Thyroid gland (tissue), 4 donors: ENCODE measurements around the gene WDR86. TPM values are rescaled to one million over a fixed set of nuclear protein-coding genes. Genes with fewer than 3 reads are reported as not detected.

Experiments
- DNase-seq, 2 donors: peaks; one replicate each; pipeline ENCODE4 v3.0.0-alpha.2; 2019
- H3K27ac ChIP-seq, 3 donors: fragments of 200-600 bp; sonication (generic); 1 replicate in 2 of 3; 2 replicates in 1 of 3; pipeline ENCODE4 v1.5.1; 2016 to 2019; ENCODE audit warnings: mild to moderate bottlenecking in 1 of 3, moderate library complexity in 1 of 3
- H3K27me3 ChIP-seq: fragments of 200-600 bp; sonication (generic); one replicate; pipeline ENCODE4 v1.5.1; 2019
- H3K36me3 ChIP-seq, 2 donors: fragments of 200-600 bp; sonication (generic); one replicate each; pipeline ENCODE4 v1.5.1; 2016 to 2019
- H3K4me1 ChIP-seq, 2 donors: fragments of 200-600 bp; sonication (generic); one replicate each; pipeline ENCODE4 v1.5.1; 2017 to 2019
- H3K4me3 ChIP-seq, 3 donors: fragments of 200-600 bp; sonication (generic); replicated peaks in 1 of 3; 1 replicate in 2 of 3; 2 replicates in 1 of 3; pipeline ENCODE4 v1.5.1; 2016; ENCODE audit warnings: mild to moderate bottlenecking in 1 of 3
- H3K9me3 ChIP-seq: fragments of 200-600 bp; sonication (generic); one replicate; pipeline ENCODE4 v1.5.1; 2017
- POLR2A ChIP-seq, 2 donors: fragments of 450-650 bp; IDR thresholded peaks; one replicate each; pipeline ENCODE4 v1.6.1; 2017; ENCODE audit warnings: antibody characterized with exemption in 2 of 2, mild to moderate bottlenecking in 2 of 2, moderate library complexity in 1 of 2
- WGBS, 2 donors: methylation state at CpG; one replicate each; pipeline ENCODE4 v1.1.5; 2017; 5-methylcytosine and 5-hydroxymethylcytosine counted together
- intact Hi-C: fragments of 100-400 bp; cut with DNase I; formaldehyde crosslinking; loops from one replicate; pipeline ENCODE4 v1.15.1; 2023
- total RNA-seq, 4 donors: library from RNA; depleted of rRNA; stranded (reverse); fragments of >200 nt; gene quantifications; one replicate each; pipeline ENCODE4 v1.2.3, GENCODE V29; 2016
- TF ChIP-seq, protein P1 (sequence below), 6 experiments: fragments of 200-600 bp in 3 of 6; fragments of 450-650 bp in 3 of 6; sonication (generic) in 3 of 6; IDR thresholded peaks; one replicate each; pipeline ENCODE4 v1.5.1; 2016 to 2019; ENCODE audit warnings: antibody characterized with exemption in 6 of 6, mild to moderate bottlenecking in 2 of 6, inconsistent platforms in 1 of 6, moderate library complexity in 1 of 6

The WDR86 gene
- total RNA-seq, 4 donors from 2014 or later: 99.5 to 203 (median 142) TPM

DNA sequence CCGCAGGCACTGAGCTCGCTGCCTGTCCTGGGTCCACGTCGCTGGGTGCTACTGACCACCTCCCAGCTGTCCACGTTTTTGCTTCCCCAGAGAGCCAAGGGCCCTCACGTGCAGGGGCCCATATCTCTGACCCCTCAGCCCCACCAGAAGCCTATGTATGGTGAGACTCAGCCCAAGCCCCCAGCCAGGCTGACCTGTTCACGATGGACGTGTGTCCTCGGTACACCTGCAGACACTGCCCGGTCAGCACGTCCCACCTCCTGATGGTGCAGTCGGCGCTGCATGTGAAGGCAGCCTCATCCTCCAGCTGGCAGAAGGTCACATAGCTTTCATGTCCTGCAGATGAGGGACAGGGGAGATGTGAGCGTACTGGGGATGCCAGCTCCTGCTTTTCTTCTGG lies 9.9 kb downstream of the WDR86 start:
- H3K4me1 ChIP-seq: peaks cover 20 to 23% of the 10 kb centered on the region in 2 donors
- no peaks in the 10 kb centered on the region for H3K36me3 ChIP-seq
- intact Hi-C loops: no loop called here
- no peaks in the 10 kb centered on the region for H3K9me3 ChIP-seq
- DNase-seq: no peak
- 88 to 95% methylated on average over 12 to 14 of the region's 14 CpGs for WGBS, 2 donors
- H3K27ac ChIP-seq: no peak overlapping the region
- H3K4me3 ChIP-seq: no peak overlapping the region
- TF ChIP-seq, protein P1, sequence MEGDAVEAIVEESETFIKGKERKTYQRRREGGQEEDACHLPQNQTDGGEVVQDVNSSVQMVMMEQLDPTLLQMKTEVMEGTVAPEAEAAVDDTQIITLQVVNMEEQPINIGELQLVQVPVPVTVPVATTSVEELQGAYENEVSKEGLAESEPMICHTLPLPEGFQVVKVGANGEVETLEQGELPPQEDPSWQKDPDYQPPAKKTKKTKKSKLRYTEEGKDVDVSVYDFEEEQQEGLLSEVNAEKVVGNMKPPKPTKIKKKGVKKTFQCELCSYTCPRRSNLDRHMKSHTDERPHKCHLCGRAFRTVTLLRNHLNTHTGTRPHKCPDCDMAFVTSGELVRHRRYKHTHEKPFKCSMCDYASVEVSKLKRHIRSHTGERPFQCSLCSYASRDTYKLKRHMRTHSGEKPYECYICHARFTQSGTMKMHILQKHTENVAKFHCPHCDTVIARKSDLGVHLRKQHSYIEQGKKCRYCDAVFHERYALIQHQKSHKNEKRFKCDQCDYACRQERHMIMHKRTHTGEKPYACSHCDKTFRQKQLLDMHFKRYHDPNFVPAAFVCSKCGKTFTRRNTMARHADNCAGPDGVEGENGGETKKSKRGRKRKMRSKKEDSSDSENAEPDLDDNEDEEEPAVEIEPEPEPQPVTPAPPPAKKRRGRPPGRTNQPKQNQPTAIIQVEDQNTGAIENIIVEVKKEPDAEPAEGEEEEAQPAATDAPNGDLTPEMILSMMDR (IDR thresholded peaks at IDR 0.05): no peak
- no peak for TF ChIP-seq POLR2A (IDR thresholded peaks at IDR 0.05)
- H3K27me3 ChIP-seq: no peaks in the 10 kb centered on the region

DNA sequence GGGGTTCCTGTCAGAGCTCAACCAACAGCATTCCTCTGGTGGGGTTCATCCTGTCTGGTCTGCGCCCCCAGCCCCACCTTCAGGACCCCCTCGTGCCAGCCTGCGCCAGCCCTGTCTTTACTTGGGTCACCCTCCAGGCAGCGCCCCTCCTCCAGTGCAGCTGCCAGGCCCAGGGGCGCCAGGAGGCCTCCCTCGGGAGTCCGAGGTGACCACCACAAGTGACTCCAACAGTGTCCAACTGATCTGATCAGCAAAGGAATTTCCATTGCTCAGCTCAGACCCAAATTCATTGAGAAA lies 10.6 kb downstream of the WDR86 start:
- intact Hi-C loops: no loop called here
- Histone ChIP-seq H3K9me3 (no peaks in the 10 kb centered on the region), H3K27ac (no peak overlapping the region)

DNA sequence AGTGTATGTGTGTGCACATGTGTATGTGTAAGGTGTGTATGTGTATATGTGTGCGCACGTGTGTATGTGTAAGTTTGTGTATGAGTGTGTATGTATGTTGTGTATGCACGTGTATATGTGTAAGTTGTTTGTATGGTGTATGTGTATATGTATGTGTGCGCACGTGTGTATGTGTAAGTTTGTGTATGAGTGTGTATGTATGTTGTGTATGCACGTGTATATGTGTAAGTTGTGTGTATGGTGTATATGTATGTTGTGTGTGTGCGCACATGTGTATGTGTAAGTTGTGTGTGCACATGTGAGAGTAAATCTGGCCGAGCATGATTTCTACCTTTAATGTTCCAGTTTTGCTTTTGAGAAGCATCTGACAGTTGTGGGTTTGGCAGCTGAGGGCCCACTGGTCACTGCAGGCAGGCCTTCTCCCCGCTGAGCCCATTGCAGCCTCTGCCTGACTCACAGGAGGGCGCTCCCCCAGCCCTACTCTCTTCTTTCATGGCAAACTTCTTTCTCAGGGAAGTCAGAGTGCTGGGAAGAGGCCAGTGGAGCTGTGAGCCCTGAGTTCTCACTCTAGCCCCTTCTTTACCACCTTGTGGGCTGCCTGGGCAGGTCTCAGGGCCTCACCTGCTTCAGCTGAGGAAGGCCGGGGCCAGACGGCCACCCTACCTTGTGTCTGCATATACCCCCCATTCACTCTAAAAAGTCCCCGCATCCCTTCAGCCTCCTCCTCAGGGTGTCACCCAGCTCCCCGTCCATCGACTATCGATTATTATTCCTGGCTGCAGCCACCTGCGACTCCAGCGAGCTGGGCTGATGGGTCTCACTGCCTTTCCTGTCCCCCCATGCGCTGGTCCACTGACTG lies 11.2 kb downstream of the WDR86 start:
- no peak overlapping the region for H3K27ac ChIP-seq
- peaks cover 8 to 11% of the 10 kb centered on the region in 2 donors for H3K4me1 ChIP-seq
- H3K36me3 ChIP-seq: peaks cover 0 to 4% of the 10 kb centered on the region in 2 donors
- no peak overlapping the region for H3K4me3 ChIP-seq
- H3K27me3 ChIP-seq: no peaks in the 10 kb centered on the region
- TF ChIP-seq, protein P1 (IDR thresholded peaks at IDR 0.05): no peak
- no peak for TF ChIP-seq POLR2A (IDR thresholded peaks at IDR 0.05)
- 88 to 95% methylated on average over 19 of the region's 19 CpGs for WGBS, 2 donors
- H3K9me3 ChIP-seq: no peaks in the 10 kb centered on the region
- no peak for DNase-seq
- intact Hi-C loops: no loop called here

More for the DNA sequence above, 10.6 kb downstream of the WDR86 start:
- Histone ChIP-seq H3K27me3 (no peaks in the 10 kb centered on the region), H3K4me1 (peaks cover 13 to 17% of the 10 kb centered on the region in 2 donors), H3K36me3 (peaks cover 0 to 4% of the 10 kb centered on the region in 2 donors), H3K4me3 (no peak overlapping the region)
- 86 to 89% methylated on average over 3 to 5 of the region's 7 CpGs for WGBS, 2 donors
- no peak for TF ChIP-seq POLR2A (IDR thresholded peaks at IDR 0.05)
- TF ChIP-seq, protein P1 (IDR thresholded peaks at IDR 0.05): no peak
- no peak for DNase-seq

DNA sequence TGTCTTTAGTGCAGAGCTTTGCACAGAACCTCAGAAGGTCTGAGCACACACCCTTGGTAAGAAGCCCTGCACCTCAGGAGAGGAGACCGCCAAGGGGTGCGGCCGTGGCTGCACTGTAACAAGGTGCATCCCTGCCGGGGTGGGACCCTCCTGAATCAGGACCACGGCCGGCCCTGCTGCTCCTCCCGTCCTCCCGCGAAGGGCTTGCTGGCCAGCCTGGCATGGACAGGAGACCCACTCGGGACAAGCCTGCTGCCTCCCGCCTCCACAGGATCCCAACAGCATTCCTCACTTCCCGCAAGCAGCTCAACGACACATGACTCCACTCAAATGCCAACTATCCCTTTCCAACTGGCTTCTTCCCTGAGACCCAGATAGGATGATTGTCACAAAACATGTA lies 12.8 kb downstream of the WDR86 start:
- intact Hi-C loops: no loop called here
- WGBS, 2 donors: 86 to 90% methylated on average over 7 to 13 of the region's 13 CpGs
- no peak overlapping the region for H3K27ac ChIP-seq
- H3K4me1 ChIP-seq: peaks cover 0 to 8% of the 10 kb centered on the region in 2 donors
- peaks cover 0 to 4% of the 10 kb centered on the region in 2 donors for H3K36me3 ChIP-seq
- H3K9me3 ChIP-seq: no peaks in the 10 kb centered on the region
- H3K4me3 ChIP-seq: no peak overlapping the region
- TF ChIP-seq, protein P1 (IDR thresholded peaks at IDR 0.05): no peak
- no peak for TF ChIP-seq POLR2A (IDR thresholded peaks at IDR 0.05)
- H3K27me3 ChIP-seq: no peaks in the 10 kb centered on the region
- no peak for DNase-seq

DNA sequence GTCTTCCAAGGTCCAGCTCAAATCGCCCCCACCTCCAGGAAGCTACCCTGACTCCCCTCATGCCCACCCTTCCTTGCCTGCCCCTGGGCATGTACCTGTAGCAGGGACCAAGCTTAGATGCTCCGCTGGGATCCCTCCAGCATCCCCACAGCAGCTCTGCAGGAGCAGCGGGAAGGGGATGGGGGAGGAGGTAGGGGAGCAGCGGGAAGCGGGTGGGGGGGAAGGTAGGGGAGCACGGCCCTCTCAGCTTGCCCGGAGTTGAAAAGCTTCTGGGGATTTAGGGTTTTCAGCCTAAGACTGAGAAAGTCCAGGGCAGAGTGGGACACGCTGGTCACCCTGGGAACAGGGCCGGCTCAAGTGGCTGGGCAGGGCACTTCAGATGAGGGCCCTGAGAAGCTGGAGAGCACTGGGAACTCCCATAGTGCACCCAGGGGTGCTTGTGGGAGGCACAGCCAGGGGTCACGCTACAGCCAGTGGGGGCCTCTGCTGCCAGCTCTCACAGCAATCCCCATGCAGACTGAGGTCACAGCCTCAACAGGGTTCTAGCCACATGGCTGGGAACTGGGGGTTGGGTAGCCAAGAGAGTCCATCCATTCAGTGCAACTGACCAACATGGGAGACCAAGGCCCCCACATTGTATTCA lies 13.4 kb downstream of the WDR86 start:
- peak; percentile 79 to 83 for DNase-seq
- Histone ChIP-seq H3K9me3 (no peaks in the 10 kb centered on the region), H3K4me3 (no peak overlapping the region), H3K27ac (no peak overlapping the region), H3K27me3 (no peaks in the 10 kb centered on the region), H3K36me3 (peaks cover 0 to 4% of the 10 kb centered on the region in 2 donors), H3K4me1 (peaks cover 0 to 8% of the 10 kb centered on the region in 2 donors)
- no peak for TF ChIP-seq POLR2A (IDR thresholded peaks at IDR 0.05)
- TF ChIP-seq, protein P1 (IDR thresholded peaks at IDR 0.05): no peak
- intact Hi-C loops: no loop called here
- 62 to 70% methylated on average over 8 of the region's 10 CpGs for WGBS, 2 donors
